ENCODE measurements around the gene TOR2A. TPM values are rescaled to one million over a fixed set of nuclear protein-coding genes. Genes with fewer than 3 reads are reported as not detected.

TOR2A gene
- total RNA-seq, 1 experiment from 2014 or later: 8.4 TPM

GRCh38 chr9:127767909-127768331 lies 32.8 kb upstream of the TOR2A start:
- Mint-ChIP-seq H3K4me3 (ENCODE audit: unreplicated experiment) (no peak overlapping the region), H3K9me3 (ENCODE audit: unreplicated experiment) (peaks cover 7% of the 10 kb centered on the region), H3K27ac (ENCODE audit: low read depth, unreplicated experiment) (no peak overlapping the region), H3K4me1 (ENCODE audit: insufficient read depth, unreplicated experiment) (no peaks in the 10 kb centered on the region), H3K27me3 (ENCODE audit: insufficient read depth, unreplicated experiment) (peaks cover 3% of the 10 kb centered on the region), H3K36me3 (ENCODE audit: insufficient read depth, unreplicated experiment) (no peaks in the 10 kb centered on the region)
- POLR2A ChIA-PET: interaction anchor here (2.0 to 4.9 kb wide), 2 partner anchors 27 to 33 kb away, joined by 7 to 50 read pairs; partner anchors contain the start of gene TOR2A
- intact Hi-C loops (cut with micrococcal nuclease): no loop called here
- DNase-seq (ENCODE audit: unreplicated experiment): no peak
- BruUV-seq (replicated peaks): no TSS peak
- TF ChIP-seq CTCF (IDR thresholded peaks at IDR 0.05; ENCODE audit: unreplicated experiment): no peak
- CTCF ChIA-PET: interaction anchor here (0.6 to 2.6 kb wide), 4 partner anchors 17 to 154 kb away, joined by 3 to 6 read pairs (median 4); no protein-coding TSS in a partner anchor

GRCh38 chr9:127767410-127767809 lies 32.3 kb upstream of the TOR2A start:
- intact Hi-C loops (cut with micrococcal nuclease): no loop called here
- Mint-ChIP-seq H3K4me1 (ENCODE audit: insufficient read depth, unreplicated experiment) (no peaks in the 10 kb centered on the region), H3K27ac (ENCODE audit: low read depth, unreplicated experiment) (no peak overlapping the region), H3K27me3 (ENCODE audit: insufficient read depth, unreplicated experiment) (peaks cover 8% of the 10 kb centered on the region), H3K4me3 (ENCODE audit: unreplicated experiment) (no peak overlapping the region), H3K9me3 (ENCODE audit: unreplicated experiment) (peaks cover 7% of the 10 kb centered on the region), H3K36me3 (ENCODE audit: insufficient read depth, unreplicated experiment) (no peaks in the 10 kb centered on the region)
- TF ChIP-seq CTCF (IDR thresholded peaks at IDR 0.05; ENCODE audit: unreplicated experiment): no peak
- no TSS peak for BruUV-seq (replicated peaks)
- ChIA-PET POLR2A (interaction anchor here (4.9 kb wide), 1 partner anchor 27 kb away, joined by 50 read pairs; no protein-coding TSS in a partner anchor), CTCF (interaction anchor here (0.6 to 2.6 kb wide), 4 partner anchors 17 to 154 kb away, joined by 3 to 6 read pairs (median 6); partner anchors contain the start of gene TTC16)
- DNase-seq (ENCODE audit: unreplicated experiment): no peak

- H3K4me1 Mint-ChIP-seq (ENCODE audit: insufficient read depth, unreplicated experiment): no peaks in the 10 kb centered on the region
Measured at GRCh38 chr9:127765418-127765817, 30.3 kb upstream of the TOR2A start.

GRCh38 chr9:127763918-127764384 lies 28.9 kb upstream of the TOR2A start:
- Mint-ChIP-seq H3K9me3 (ENCODE audit: unreplicated experiment) (peaks cover 7% of the 10 kb centered on the region), H3K27me3 (ENCODE audit: insufficient read depth, unreplicated experiment) (peaks cover 15% of the 10 kb centered on the region), H3K36me3 (ENCODE audit: insufficient read depth, unreplicated experiment) (no peaks in the 10 kb centered on the region), H3K27ac (ENCODE audit: low read depth, unreplicated experiment) (no peak overlapping the region), H3K4me3 (ENCODE audit: unreplicated experiment) (no peak overlapping the region), H3K4me1 (ENCODE audit: insufficient read depth, unreplicated experiment) (no peaks in the 10 kb centered on the region)
- BruUV-seq (replicated peaks): no TSS peak
- CTCF ChIA-PET: interaction anchor here (0.6 kb wide), 1 partner anchor 168 kb away, joined by 3 read pairs; no protein-coding TSS in a partner anchor
- TF ChIP-seq CTCF (IDR thresholded peaks at IDR 0.05; ENCODE audit: unreplicated experiment): no peak
- peak; percentile 14 for DNase-seq (ENCODE audit: unreplicated experiment)
- POLR2A ChIA-PET: no interaction called here
- intact Hi-C loops (cut with micrococcal nuclease): no loop called here

More at GRCh38 chr9:127765418-127765817, 30.3 kb upstream of the TOR2A start:
- Mint-ChIP-seq H3K27ac (ENCODE audit: low read depth, unreplicated experiment) (no peak overlapping the region), H3K36me3 (ENCODE audit: insufficient read depth, unreplicated experiment) (no peaks in the 10 kb centered on the region), H3K27me3 (ENCODE audit: insufficient read depth, unreplicated experiment) (peaks cover 15% of the 10 kb centered on the region), H3K9me3 (ENCODE audit: unreplicated experiment) (peaks cover 7% of the 10 kb centered on the region), H3K4me3 (ENCODE audit: unreplicated experiment) (no peak overlapping the region)
- no TSS peak for BruUV-seq (replicated peaks)
- POLR2A ChIA-PET: interaction anchor here (0.6 to 1.3 kb wide), 5 partner anchors 9 to 1123 kb away, joined by 3 to 6 read pairs (median 3); no protein-coding TSS in a partner anchor
- DNase-seq (ENCODE audit: unreplicated experiment): no peak
- intact Hi-C loops (cut with micrococcal nuclease): no loop called here
- CTCF ChIA-PET: interaction anchor here (0.9 to 2.6 kb wide), 4 partner anchors 31 to 156 kb away, joined by 3 to 7 read pairs (median 4); partner anchors contain the start of gene TOR2A
- no peak for TF ChIP-seq CTCF (IDR thresholded peaks at IDR 0.05; ENCODE audit: unreplicated experiment)
